Lower lobe of right lung (tissue), 2 donors: ENCODE results near the gene EIF4G1. TPM values are rescaled to one million over a fixed set of nuclear protein-coding genes. Genes with fewer than 3 reads are reported as not detected.

Source experiments
- ATAC-seq, 2 donors: fragments of 200-7000 bp; cut with Tn5 transposase; one replicate each; pipeline ENCODE4 v1.9.1; 2020 to 2022; ENCODE audit warnings: mild to moderate bottlenecking in 2 of 2, moderate library complexity in 2 of 2
- DNase-seq: peaks from one replicate; pipeline ENCODE4 v3.0.0-alpha.2; 2020
- H3K27ac ChIP-seq: fragments of 200-600 bp; one replicate; pipeline ENCODE4 v1.8.0; 2022
- H3K27me3 ChIP-seq: fragments of 200-600 bp; one replicate; pipeline ENCODE4 v1.8.0; 2022; ENCODE audit warnings: low read depth
- H3K36me3 ChIP-seq: fragments of 200-600 bp; one replicate; pipeline ENCODE4 v1.8.0; 2022; ENCODE audit warnings: mild to moderate bottlenecking
- H3K4me1 ChIP-seq: fragments of 200-600 bp; one replicate; pipeline ENCODE4 v1.8.0; 2022
- H3K4me3 ChIP-seq: fragments of 200-600 bp; one replicate; pipeline ENCODE4 v1.8.0; 2022; ENCODE audit warnings: mild to moderate bottlenecking
- H3K9me3 ChIP-seq: fragments of 200-600 bp; one replicate; pipeline ENCODE4 v1.8.0; 2022
- intact Hi-C: fragments of 100-400 bp; cut with DNase I; formaldehyde crosslinking; loops from one replicate; pipeline ENCODE4 v1.11.0; 2022
- total RNA-seq: library from RNA; stranded (reverse); fragmentation: NEBNext Ultra II Directional; extraction: Animal tissue kit (Norgen Biotek cat#: 25700); gene quantifications from one replicate; pipeline ENCODE4 v1.2.1, GENCODE V29; 2021
- TF ChIP-seq, protein P1 (sequence below): fragments of 200-600 bp; IDR thresholded peaks from one replicate; pipeline ENCODE4 v1.8.0; 2022; ENCODE audit warnings: antibody characterized with exemption, mild to moderate bottlenecking
- donor health status: DM: no; HTN: yes; CAD: no; lungs with severe emphysema.

Gene EIF4G1
- total RNA-seq, 1 donor from 2014 or later: 271 TPM

DNA sequence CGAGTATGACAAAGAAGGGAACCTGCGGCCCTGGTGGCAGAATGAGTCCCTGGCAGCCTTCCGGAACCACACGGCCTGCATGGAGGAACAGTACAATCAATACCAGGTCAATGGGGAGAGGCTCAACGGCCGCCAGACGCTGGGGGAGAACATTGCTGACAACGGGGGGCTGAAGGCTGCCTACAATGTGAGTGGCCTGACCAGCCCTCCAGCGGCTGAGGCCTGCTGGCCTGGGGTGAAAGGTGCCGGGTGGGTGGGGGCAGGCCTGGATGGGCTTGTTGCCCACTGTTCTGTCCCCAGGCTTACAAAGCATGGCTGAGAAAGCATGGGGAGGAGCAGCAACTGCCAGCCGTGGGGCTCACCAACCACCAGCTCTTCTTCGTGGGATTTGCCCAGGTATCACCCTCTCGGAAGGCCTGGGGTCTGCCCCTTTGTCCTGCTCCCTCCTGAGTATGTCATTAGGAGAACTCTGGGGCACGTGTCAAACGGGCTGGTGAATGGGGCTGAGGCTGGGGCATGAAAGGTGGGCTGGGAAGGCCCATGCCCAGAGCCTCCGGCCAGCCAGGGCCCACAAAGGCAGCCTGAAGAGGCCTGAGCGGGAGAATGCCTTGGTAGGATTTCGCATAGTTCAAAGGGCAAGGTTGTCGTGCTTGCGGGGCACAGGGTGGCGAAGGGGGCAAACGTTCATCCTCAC, 23.2 kb upstream of the EIF4G1 start:
- TF ChIP-seq, protein P1, sequence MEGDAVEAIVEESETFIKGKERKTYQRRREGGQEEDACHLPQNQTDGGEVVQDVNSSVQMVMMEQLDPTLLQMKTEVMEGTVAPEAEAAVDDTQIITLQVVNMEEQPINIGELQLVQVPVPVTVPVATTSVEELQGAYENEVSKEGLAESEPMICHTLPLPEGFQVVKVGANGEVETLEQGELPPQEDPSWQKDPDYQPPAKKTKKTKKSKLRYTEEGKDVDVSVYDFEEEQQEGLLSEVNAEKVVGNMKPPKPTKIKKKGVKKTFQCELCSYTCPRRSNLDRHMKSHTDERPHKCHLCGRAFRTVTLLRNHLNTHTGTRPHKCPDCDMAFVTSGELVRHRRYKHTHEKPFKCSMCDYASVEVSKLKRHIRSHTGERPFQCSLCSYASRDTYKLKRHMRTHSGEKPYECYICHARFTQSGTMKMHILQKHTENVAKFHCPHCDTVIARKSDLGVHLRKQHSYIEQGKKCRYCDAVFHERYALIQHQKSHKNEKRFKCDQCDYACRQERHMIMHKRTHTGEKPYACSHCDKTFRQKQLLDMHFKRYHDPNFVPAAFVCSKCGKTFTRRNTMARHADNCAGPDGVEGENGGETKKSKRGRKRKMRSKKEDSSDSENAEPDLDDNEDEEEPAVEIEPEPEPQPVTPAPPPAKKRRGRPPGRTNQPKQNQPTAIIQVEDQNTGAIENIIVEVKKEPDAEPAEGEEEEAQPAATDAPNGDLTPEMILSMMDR: no peak
- Histone ChIP-seq H3K27me3 (no peaks in the 10 kb centered on the region), H3K9me3 (no peaks in the 10 kb centered on the region), H3K27ac (no peak overlapping the region), H3K4me1 (no peaks in the 10 kb centered on the region), H3K36me3 (no peaks in the 10 kb centered on the region), H3K4me3 (no peak overlapping the region)
- no peak for DNase-seq
- intact Hi-C loops: no loop called here
- no peak for ATAC-seq

DNA sequence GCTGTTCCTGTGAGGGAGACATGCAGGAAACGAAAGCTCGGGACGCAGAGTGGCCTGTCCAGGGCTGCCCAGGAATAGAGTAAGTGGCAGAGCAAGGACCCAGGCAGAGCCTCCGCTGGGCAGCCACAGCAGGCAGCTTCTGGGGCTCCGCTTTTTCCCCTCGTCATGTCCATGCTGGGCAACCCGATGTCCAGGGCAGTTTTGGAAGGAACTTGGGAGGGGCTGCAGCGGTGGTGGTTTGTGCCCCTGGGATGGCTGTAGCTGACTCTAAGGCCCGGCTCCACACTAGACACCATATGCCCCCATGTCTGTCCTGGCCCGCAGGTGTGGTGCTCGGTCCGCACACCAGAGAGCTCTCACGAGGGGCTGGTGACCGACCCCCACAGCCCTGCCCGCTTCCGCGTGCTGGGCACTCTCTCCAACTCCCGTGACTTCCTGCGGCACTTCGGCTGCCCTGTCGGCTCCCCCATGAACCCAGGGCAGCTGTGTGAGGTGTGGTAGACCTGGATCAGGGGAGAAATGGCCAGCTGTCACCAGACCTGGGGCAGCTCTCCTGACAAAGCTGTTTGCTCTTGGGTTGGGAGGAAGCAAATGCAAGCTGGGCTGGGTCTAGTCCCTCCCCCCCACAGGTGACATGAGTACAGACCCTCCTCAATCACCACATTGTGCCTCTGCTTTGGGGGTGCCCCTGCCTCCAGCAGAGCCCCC, 22.5 kb upstream of the EIF4G1 start:
- DNase-seq (no peak), ATAC-seq (no peak)
- no peaks in the 10 kb centered on the region for H3K4me1 ChIP-seq
- H3K36me3 ChIP-seq: no peaks in the 10 kb centered on the region
- no peak overlapping the region for H3K4me3 ChIP-seq
- intact Hi-C loops: no loop called here
- no peaks in the 10 kb centered on the region for H3K9me3 ChIP-seq
- TF ChIP-seq, protein P1: no peak
- H3K27me3 ChIP-seq: no peaks in the 10 kb centered on the region
- H3K27ac ChIP-seq: no peak overlapping the region

DNA sequence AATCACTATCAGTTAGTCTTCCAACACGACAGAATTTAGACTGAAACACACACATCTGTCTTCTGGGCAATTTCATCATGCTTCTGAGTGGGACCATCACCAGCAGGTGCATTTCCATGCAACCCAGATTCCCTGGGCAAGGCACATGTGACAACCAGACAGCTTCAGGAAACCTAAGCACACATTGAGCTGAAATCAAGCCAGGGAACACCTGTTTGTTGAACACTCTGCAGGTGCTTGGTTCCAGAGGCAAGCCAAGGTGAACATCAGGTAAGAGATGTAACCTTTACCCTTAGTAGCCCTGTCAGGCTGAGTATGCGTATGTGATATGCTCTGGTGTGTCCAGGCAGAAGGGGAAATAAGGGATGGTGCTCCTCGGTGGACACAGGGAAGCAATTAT, 18.6 kb upstream of the EIF4G1 start:
- no peak overlapping the region for H3K27ac ChIP-seq
- DNase-seq (no peak), ATAC-seq (no peak)
- TF ChIP-seq, protein P1: no peak
- no peaks in the 10 kb centered on the region for H3K27me3 ChIP-seq
- H3K9me3 ChIP-seq: no peaks in the 10 kb centered on the region
- no peak overlapping the region for H3K4me3 ChIP-seq
- intact Hi-C loops: no loop called here
- H3K4me1 ChIP-seq: peaks cover 14% of the 10 kb centered on the region
- H3K36me3 ChIP-seq: peaks cover 6% of the 10 kb centered on the region

DNA sequence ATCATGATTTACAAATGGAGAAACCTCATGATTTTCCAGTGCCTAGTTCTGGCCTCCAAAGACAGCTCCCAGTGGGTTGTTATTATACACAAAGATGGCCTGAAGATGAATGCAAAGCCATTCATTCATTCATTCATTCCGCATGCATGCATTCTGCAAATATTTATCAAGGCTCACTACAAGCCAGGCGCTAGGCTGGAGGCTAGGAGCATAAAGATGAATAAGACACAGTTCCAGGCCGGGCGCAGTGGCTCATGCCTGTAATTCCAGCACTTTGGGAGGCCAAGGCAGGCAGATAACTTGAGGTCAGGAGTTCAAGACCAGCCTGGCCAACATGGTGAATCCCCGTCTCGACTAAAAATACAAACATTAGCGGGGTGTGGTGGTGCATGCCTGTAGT, 17.8 kb upstream of the EIF4G1 start:
- TF ChIP-seq, protein P1: no peak
- no peak for ATAC-seq
- no peaks in the 10 kb centered on the region for H3K27me3 ChIP-seq
- no peaks in the 10 kb centered on the region for H3K9me3 ChIP-seq
- DNase-seq: no peak
- H3K4me3 ChIP-seq: no peak overlapping the region
- intact Hi-C loops: no loop called here
- H3K27ac ChIP-seq: no peak overlapping the region
- H3K36me3 ChIP-seq: peaks cover 14% of the 10 kb centered on the region
- H3K4me1 ChIP-seq: peaks cover 14% of the 10 kb centered on the region

DNA sequence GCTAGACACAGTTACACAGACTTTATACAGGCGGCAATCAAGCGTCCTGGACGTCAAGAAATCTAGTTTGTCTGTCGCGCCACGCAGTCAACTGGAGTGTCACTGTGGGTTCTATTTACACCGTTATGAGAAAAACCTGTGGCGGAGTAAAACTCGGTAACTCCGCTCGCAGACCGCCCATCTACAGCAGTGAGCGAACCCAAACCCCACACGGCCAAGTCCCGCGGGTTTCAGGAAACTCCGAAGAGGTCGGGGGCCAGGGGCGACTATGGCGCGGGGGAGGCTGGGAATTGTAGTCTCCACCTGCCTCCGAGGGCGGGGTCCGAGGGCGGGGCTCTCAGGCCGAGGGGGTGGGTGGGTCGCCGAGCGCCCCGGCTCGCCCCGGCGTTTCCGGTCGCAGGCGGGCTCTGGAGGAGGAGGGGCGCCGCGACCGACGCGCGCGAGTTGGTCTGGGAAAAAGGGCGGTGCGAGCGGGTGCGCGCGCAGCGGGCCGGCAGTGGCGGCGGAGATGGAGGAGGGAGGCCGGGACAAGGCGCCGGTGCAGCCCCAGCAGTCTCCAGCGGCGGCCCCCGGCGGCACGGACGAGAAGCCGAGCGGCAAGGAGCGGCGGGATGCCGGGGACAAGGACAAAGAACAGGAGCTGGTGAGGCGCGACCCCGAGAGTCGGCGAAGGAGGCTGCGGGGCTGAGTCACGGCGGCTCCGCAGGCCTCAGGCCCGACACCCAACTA, 15.5 kb upstream of the EIF4G1 start, which contains the start of gene PSMD2:
PSMD2 (plus strand) TSS at position 483 of the 729 bp plus-strand sequence; CDS start at position 509, 26 bp downstream.
- intact Hi-C loops: no loop called here
- Histone ChIP-seq H3K4me1 (peaks cover 14% of the 10 kb centered on the region), H3K9me3 (no peaks in the 10 kb centered on the region), H3K4me3 (peak within 1 kb of the TSS; percentile 99), H3K27me3 (no peaks in the 10 kb centered on the region), H3K27ac (peak within 1 kb of the TSS; percentile 85), H3K36me3 (peaks cover 37% of the 10 kb centered on the region)
- ATAC-seq (peak; percentile 99 to 100), DNase-seq (peak; percentile 98)
- TF ChIP-seq, protein P1: no peak
